GM12873 (cell line): ENCODE results near the gene CAB39.

ENCODE experiments used
- TF ChIP-seq, protein P1 (sequence below): IDR thresholded peaks from 2 replicates; pipeline ENCODE4 v1.5.1; 2012; ENCODE audit warnings: low read depth, mild to moderate bottlenecking, moderate library complexity, low read length, control low read depth; ENCODE audit not compliant: insufficient read depth; ENCODE audit errors: missing control alignments

Gene CAB39

DNA sequence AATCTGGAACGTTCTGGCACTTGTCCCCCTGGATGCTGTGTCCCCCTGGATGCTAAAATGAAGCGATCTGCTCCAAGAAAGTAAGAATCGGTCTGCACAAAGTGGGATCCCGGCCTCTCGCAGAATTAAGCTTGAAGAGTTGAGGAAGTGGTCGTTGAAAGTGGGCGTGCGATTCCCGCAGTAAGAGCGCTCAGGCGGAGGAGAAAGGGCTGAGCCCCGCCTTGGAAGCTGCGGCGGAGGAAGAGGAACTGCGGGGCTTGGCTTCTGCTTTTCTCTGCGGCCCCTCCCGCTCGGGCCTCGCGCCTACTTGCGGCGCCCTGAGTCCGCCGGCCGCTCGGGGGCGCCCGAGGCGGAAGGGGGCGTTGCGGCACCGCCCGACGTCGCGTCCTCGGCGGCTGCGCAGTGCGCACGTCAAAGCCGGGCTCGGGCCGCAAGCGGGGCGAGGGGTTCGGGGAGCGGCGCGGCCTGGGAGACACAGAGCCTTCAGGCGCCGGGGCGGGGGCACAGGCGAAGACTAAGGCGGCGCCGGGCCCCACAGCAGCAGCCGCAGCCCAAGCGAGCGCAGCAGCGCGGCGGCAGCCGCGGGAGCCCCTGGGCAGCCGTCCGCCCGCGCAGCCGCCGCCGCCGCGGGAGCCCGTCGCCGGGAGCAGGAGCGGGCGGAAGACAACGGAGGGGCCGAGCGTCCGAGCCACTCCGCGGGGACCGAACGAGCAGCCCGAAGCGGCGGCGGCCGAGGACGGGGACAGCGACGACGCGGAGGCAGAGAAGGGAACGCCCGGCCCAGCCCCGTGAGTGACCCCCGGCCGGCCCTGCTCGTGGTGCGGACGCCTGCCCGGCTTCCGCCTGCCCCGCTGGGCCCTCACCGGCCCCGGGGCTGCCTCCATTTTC lies at the start of gene CAB39:
Gene CAB39 (plus strand): TSS at position 400 of the 888 bp plus-strand sequence. CDS start 47,160 bp downstream, outside the sequence.
- TF ChIP-seq, protein P1, sequence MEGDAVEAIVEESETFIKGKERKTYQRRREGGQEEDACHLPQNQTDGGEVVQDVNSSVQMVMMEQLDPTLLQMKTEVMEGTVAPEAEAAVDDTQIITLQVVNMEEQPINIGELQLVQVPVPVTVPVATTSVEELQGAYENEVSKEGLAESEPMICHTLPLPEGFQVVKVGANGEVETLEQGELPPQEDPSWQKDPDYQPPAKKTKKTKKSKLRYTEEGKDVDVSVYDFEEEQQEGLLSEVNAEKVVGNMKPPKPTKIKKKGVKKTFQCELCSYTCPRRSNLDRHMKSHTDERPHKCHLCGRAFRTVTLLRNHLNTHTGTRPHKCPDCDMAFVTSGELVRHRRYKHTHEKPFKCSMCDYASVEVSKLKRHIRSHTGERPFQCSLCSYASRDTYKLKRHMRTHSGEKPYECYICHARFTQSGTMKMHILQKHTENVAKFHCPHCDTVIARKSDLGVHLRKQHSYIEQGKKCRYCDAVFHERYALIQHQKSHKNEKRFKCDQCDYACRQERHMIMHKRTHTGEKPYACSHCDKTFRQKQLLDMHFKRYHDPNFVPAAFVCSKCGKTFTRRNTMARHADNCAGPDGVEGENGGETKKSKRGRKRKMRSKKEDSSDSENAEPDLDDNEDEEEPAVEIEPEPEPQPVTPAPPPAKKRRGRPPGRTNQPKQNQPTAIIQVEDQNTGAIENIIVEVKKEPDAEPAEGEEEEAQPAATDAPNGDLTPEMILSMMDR = peak; percentile 79

DNA sequence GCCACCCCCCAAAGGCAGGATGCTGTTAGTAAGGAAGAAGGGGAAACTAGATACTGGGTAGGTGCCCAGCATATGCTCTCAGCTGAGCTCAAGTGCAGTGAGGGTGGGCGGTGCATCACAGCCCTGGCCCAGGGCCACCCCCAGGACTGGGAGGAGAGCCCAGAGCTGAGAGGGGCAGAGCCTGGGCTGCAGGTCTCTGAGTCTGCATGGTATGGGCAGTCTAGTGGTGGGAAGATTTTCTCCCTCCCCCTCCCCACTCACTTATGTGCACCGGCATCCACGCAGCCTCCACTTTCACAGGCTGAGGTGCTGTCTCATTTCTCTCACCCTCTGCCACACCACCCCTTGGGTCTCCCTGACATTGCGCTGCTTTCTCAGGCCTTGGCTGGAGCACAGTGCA lies 48.5 kb upstream of the CAB39 start:
- TF ChIP-seq, protein P1 = no peak

DNA sequence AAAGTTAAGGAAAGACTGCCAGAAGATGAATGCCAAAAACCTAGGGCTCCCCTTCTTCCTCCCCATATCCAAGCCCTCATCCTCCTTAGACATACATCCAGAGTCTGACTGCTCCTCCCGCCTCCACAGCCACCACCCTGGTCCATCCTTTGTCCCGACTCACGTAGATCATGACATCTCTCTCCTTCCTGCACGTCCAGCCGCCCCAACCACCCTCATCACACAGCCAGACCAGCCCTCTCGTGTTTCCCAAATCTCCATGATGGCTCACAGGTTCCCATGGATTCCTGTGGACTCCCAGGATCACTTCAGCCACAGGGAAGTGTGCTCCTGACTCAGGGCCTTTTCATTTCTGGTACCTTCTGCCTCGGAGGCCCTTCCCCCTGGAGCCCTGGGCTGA lies 47.8 kb upstream of the CAB39 start:
- TF ChIP-seq, protein P1 = no peak

DNA sequence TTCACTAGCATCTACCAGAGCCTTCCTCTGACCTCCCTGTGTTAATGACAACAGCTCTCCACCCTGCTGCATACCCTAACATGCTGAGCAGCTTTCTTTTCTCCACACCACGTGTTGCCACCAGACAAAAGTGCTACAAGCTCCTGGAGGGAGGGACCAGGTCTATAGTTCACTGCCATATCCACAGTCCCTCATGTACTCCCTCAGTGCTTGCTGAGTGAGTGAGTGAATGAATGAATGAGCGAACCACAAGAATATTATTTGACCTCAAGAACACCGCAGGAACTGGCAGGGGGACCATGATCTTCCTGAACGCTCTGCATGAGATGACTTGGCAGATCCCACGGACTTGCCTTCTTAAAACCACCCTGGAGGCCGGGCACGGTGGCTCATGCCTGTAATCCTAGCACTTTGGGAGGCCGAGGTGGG lies 47.4 kb upstream of the CAB39 start:
- TF ChIP-seq, protein P1 = no peak

DNA sequence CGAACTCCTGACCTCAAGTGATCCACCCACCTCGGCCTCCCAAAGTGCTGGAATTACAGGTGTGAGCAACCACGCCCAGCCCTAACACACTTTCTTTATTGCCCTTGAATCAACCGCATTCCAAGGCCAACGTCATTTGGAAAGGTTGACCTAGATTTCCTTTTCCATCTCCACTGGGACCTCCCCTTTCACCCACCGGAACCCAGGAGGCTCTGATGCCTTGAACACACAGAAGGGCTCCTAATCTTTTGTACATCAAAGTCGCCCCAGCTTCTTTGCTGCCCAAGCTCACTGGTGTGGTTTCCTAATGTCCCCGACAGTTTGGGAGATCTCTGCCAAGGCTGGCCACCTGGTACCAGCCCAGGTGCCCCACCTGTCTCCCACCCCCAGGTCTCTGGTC lies 46.2 kb upstream of the CAB39 start:
- TF ChIP-seq, protein P1 = no peak

DNA sequence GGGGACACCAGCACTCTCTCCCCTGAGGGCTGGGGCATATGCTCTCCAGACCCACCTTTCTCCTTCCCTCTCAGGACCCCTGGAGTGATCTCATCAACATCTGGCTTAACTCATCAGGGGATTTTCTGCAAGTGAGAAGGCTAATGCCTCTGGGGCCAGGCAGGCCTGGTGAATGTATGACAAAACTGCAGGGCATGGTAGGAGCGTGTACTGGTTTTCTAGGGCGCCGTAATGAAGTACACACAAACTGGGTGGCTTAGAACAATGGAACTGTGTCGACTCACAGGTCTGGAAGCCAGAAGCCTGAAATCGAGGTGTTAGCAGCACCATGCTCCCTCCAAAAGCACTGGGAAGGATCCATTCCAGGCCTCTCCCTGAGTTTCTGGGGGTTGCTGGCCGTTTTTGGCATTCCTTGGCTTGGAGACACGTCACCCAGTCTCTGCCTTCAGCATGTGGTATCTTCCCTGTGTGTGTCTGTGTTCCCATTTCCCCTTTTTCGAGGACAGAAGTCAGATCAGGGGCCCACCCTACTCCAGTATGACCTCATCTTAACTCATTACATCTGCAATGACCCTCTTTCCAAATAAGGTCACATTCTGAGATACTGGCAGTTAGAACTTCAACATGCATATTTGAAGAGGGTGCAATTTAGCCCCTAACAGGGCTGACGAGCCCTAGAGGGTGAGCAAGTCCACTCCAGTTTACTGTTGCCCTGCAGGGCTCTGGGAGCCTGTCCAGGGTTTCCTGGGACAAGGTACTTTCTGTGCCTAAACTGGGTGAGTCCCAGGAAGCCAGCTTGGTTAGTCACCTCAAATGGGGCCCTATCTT lies 45.5 kb upstream of the CAB39 start:
- TF ChIP-seq, protein P1 = no peak
